Measurements from ENCODE around the gene ELFN2. TPM values are rescaled to one million over a fixed set of nuclear protein-coding genes. Genes with fewer than 3 reads are reported as not detected.
A peak's percentile ranks its signal among the peaks of the same experiment; 100 is the strongest.

Gene ELFN2
- total and polyA plus RNA-seq, 2 experiments from 2014 or later = 0.48 to 1.1 TPM

- 75 to 83% methylated on average over 8 of the region's 8 CpGs for WGBS, 2 experiments (ENCODE audit: low coverage in 1 of 2, low lambda C conversion rate in 2 of 2, missing lambda C conversion rate in 2 of 2)
- no peak overlapping the region for H3K9ac ChIP-seq
Observed at GRCh38 chr22:37473437-37473946, 46.2 kb upstream of the ELFN2 start.

GRCh38 chr22:37472418-37473006 is 45.2 kb upstream of the ELFN2 start:
- in situ Hi-C loops (cut with MboI) = no loop called here
- H3K36me3 ChIP-seq (ENCODE audit: low read depth) = no peaks in the 10 kb centered on the region
- H3K9me2 ChIP-seq (ENCODE audit: insufficient read depth) = no peaks in the 10 kb centered on the region
- no peak for TF ChIP-seq EZH2phosphoT487 (IDR thresholded peaks at IDR 0.05; ENCODE audit: insufficient read depth, low read depth)
- no peak for TF ChIP-seq EZH2 (IDR thresholded peaks at IDR 0.05; ENCODE audit: insufficient read depth, poor library complexity, severe bottlenecking)
- no peak overlapping the region for H2AFZ ChIP-seq
- H3F3A ChIP-seq (ENCODE audit: insufficient read depth) = peaks cover 8% of the 10 kb centered on the region; the same call in 1 of the 2 replicates
- H3K4me3 ChIP-seq = no peak overlapping the region
- WGBS, 2 experiments (ENCODE audit: low coverage in 1 of 2, low lambda C conversion rate in 2 of 2, missing lambda C conversion rate in 2 of 2) = 9 to 10% methylated on average over 8 of the region's 8 CpGs
- H3K4me2 ChIP-seq (ENCODE audit: unreplicated experiment) = no peak overlapping the region
- H3K27me3 ChIP-seq (replicated peaks; ENCODE audit: insufficient read depth) = peaks cover 55% of the 10 kb centered on the region
- DNase-seq = peak; percentile 49
- no peaks in the 10 kb centered on the region for H3K9me3 ChIP-seq (ENCODE audit: low read depth)
- H3K79me2 ChIP-seq (ENCODE audit: insufficient read depth) = no peaks in the 10 kb centered on the region
- H3K4me1 ChIP-seq (ENCODE audit: insufficient read depth) = no peaks in the 10 kb centered on the region
- H3K9ac ChIP-seq = no peak overlapping the region
- no peak overlapping the region for H3K27ac ChIP-seq
- no peaks in the 10 kb centered on the region for H4K20me1 ChIP-seq (ENCODE audit: insufficient read depth)

More at GRCh38 chr22:37473437-37473946, 46.2 kb upstream of the ELFN2 start:
- TF ChIP-seq EZH2 (IDR thresholded peaks at IDR 0.05; ENCODE audit: insufficient read depth, poor library complexity, severe bottlenecking) (no peak), EZH2phosphoT487 (IDR thresholded peaks at IDR 0.05; ENCODE audit: insufficient read depth, low read depth) (no peak)
- Histone ChIP-seq H3K4me2 (ENCODE audit: unreplicated experiment) (no peak overlapping the region), H3K36me3 (ENCODE audit: low read depth) (no peaks in the 10 kb centered on the region), H3K4me1 (ENCODE audit: insufficient read depth) (no peaks in the 10 kb centered on the region), H3K27ac (no peak overlapping the region), H3K4me3 (no peak overlapping the region), H2AFZ (no peak overlapping the region), H3K27me3 (replicated peaks; ENCODE audit: insufficient read depth) (peaks cover 47% of the 10 kb centered on the region), H4K20me1 (ENCODE audit: insufficient read depth) (no peaks in the 10 kb centered on the region), H3K9me3 (ENCODE audit: low read depth) (no peaks in the 10 kb centered on the region), H3K9me2 (ENCODE audit: insufficient read depth) (no peaks in the 10 kb centered on the region), H3K79me2 (ENCODE audit: insufficient read depth) (no peaks in the 10 kb centered on the region), H3F3A (ENCODE audit: insufficient read depth) (peaks cover 8% of the 10 kb centered on the region; the same call in 1 of the 2 replicates)
- in situ Hi-C loops (cut with MboI) = no loop called here
- no peak for DNase-seq

GRCh38 chr22:37471727-37472417 is 44.6 kb upstream of the ELFN2 start:
- H3K27ac ChIP-seq = no peak overlapping the region
- H3K9ac ChIP-seq = no peak overlapping the region
- no peaks in the 10 kb centered on the region for H3K4me1 ChIP-seq (ENCODE audit: insufficient read depth)
- no peak overlapping the region for H3K4me3 ChIP-seq
- H3K4me2 ChIP-seq (ENCODE audit: unreplicated experiment) = no peak overlapping the region
- H3K9me2 ChIP-seq (ENCODE audit: insufficient read depth) = no peaks in the 10 kb centered on the region
- peaks cover 8% of the 10 kb centered on the region; the same call in 1 of the 2 replicates for H3F3A ChIP-seq (ENCODE audit: insufficient read depth)
- WGBS, 2 experiments (ENCODE audit: low coverage in 1 of 2, low lambda C conversion rate in 2 of 2, missing lambda C conversion rate in 2 of 2) = 53% methylated on average over 8 to 9 of the region's 9 CpGs
- DNase-seq = no peak
- in situ Hi-C loops (cut with MboI) = no loop called here
- H4K20me1 ChIP-seq (ENCODE audit: insufficient read depth) = no peaks in the 10 kb centered on the region
- peaks cover 62% of the 10 kb centered on the region for H3K27me3 ChIP-seq (replicated peaks; ENCODE audit: insufficient read depth)
- no peak overlapping the region for H2AFZ ChIP-seq
- H3K9me3 ChIP-seq (ENCODE audit: low read depth) = no peaks in the 10 kb centered on the region
- no peaks in the 10 kb centered on the region for H3K36me3 ChIP-seq (ENCODE audit: low read depth)
- no peaks in the 10 kb centered on the region for H3K79me2 ChIP-seq (ENCODE audit: insufficient read depth)
- TF ChIP-seq EZH2phosphoT487 (IDR thresholded peaks at IDR 0.05; ENCODE audit: insufficient read depth, low read depth) (no peak), EZH2 (IDR thresholded peaks at IDR 0.05; ENCODE audit: insufficient read depth, poor library complexity, severe bottlenecking) (no peak)

- Histone ChIP-seq H3K4me1 (ENCODE audit: insufficient read depth) (no peaks in the 10 kb centered on the region), H3K27ac (no peak overlapping the region), H3K9me2 (ENCODE audit: insufficient read depth) (no peaks in the 10 kb centered on the region), H4K20me1 (ENCODE audit: insufficient read depth) (no peaks in the 10 kb centered on the region), H3K4me2 (ENCODE audit: unreplicated experiment) (no peak overlapping the region), H3K79me2 (ENCODE audit: insufficient read depth) (no peaks in the 10 kb centered on the region), H3K27me3 (replicated peaks; ENCODE audit: insufficient read depth) (peaks cover 74% of the 10 kb centered on the region), H3F3A (ENCODE audit: insufficient read depth) (peaks cover 8% of the 10 kb centered on the region; the same call in 1 of the 2 replicates), H3K9me3 (ENCODE audit: low read depth) (no peaks in the 10 kb centered on the region), H3K4me3 (no peak overlapping the region), H3K36me3 (ENCODE audit: low read depth) (no peaks in the 10 kb centered on the region), H2AFZ (no peak overlapping the region), H3K9ac (no peak overlapping the region)
- peak; percentile 23 for DNase-seq
- TF ChIP-seq EZH2 (IDR thresholded peaks at IDR 0.05; ENCODE audit: insufficient read depth, poor library complexity, severe bottlenecking) (no peak), EZH2phosphoT487 (IDR thresholded peaks at IDR 0.05; ENCODE audit: insufficient read depth, low read depth) (no peak)
- in situ Hi-C loops (cut with MboI) = no loop called here
- 14 to 17% methylated on average over 5 of the region's 5 CpGs for WGBS, 2 experiments (ENCODE audit: low coverage in 1 of 2, low lambda C conversion rate in 2 of 2, missing lambda C conversion rate in 2 of 2)
Observed at GRCh38 chr22:37470087-37470445, 42.8 kb upstream of the ELFN2 start.

Measured in GM23248 (cell line).